ENCODE results near the gene ACOT7.
"Not testable (repeated sequence)": the region's sequence is repeated elsewhere in the genome, so short reads cannot be mapped to it uniquely, and the experiment has no call there.

The ACOT7 gene

DNA sequence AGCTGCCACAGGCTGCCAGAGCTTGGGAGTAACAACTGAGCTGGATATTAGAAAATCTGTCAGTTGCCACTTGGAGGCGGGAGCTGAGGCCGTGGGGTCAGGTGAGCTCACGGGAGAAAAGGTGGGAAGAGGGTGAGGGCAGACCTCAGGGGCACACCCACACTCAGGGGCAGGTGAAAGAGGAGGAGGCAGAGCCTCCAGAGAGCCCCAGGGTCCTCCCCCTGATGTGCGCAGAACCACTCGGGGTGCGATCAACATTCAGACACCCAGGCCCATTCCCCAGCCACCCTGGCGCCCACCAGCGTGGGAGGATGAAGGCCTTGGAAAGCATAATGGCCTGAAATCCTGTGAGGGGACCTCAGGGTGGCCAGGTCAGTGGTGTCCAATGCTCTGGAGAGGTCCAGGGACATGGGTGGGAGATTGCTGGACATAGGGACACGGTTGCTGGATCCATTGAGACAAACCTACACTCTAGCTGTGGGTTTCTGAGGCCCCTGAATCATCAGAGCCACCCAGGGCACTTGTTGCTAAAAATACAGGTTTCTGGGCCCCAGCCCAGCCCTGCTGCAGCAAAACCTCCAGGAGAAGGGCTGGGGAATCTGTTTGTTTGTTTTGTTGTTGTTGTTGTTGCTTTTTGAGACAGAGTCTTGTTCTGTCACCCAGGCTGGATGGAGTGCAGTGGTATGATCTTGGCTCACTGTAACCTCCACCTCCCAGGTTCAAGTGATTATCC, 83.3 kb downstream of the ACOT7 start:
- DNase-seq (ENCODE audit: low read depth), result no peak

GRCh38 chr1:6309564-6309963, 84.0 kb downstream of the ACOT7 start:
- DNase-seq (ENCODE audit: low read depth), result no peak

GRCh38 chr1:6308449-6308848, 85.1 kb downstream of the ACOT7 start:
- DNase-seq (ENCODE audit: low read depth), result no peak

DNA sequence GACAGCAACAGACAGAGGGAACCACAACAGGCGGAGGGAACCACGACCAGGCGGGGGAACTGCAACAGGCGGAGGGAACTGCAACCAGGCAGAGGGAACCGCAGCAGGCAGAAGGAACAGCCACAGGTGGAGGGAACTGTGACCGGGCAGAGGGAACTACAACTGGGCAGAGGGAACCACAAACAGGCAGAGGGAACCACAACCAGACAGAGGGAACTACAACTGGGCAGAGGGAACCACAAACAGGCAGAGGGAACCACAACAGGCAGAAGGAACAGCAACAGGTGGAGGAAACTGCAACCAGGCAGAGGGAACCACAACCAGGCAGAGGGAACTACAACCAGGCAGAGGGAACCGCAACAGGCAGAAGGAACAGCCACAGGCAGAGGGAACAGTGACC, 85.9 kb downstream of the ACOT7 start:
- DNase-seq (ENCODE audit: low read depth), result not testable (repeated sequence)

DNA sequence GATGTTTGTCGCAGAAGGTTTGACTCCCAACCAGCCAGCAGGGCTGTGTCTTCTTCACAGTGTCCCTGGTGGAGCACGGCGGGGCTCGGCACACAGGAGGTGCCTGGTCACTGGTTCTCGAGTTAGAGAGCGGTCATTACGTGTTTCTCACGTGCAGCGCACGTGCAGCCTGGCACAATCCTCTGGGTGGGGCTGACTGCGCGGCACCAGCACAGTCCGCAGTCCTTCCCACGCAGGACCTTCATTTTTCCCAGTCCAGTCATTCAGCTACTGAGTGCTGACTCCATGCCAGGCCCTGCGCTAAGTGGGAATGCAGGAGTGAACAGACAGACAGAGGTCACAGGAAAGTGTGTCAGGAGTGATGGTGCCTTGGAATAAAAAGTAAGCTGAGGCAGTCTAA, 86.5 kb downstream of the ACOT7 start:
- DNase-seq (ENCODE audit: low read depth), result no peak

DNA sequence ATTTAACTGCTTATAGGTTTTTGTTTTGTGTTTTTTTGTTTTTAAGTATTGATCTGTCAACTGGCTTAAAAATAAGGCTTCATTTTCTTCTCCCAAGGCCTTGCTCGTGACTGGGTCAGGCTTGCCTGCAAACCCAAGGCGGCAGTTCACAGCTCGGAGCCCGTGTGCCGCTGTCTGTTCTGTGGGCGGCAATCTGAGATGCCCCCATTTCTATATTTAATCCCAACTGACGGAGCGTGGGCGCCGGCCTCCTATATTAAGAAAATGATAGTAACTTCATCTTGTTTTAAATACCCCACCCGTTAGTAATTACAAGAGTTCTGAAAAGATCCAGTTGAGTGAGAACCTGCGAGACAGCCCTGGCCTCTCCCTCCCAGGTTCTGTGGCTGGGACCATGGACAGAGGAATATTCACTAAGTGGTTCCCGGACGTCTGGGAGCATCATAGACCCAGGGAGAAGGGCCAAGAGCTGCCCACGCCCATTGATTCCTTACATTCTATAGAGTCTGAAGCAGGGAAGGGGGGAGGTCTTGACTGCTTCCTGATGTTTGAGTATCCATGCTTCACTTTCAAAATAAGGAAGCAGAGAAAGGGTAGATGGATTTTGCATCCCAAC, 90.1 kb downstream of the ACOT7 start:
- DNase-seq (ENCODE audit: low read depth), result no peak

DNA sequence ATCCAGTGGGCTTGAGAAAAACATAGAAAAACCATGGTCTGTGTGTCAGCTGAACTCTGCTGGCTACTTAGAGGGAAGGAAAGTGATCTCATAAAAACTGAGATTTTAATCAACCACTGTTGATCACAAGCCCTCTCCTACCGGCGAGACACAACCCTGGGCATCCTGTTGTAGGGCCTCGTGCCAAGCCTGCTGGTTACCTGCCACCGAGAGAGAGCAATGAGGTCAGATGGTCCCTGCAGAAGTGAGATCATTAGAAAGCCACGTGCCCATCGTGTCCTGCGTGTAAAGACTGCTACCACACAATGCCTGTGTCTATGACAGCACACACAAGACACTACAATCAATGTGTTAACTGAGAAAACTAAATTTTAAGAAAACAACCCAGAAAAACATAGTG, 91.0 kb downstream of the ACOT7 start:
- DNase-seq (ENCODE audit: low read depth), result no peak

GRCh38 chr1:6301526-6301925, 92.0 kb downstream of the ACOT7 start:
- DNase-seq (ENCODE audit: low read depth), result no peak

GRCh38 chr1:6300342-6301048, 93.1 kb downstream of the ACOT7 start:
- DNase-seq (ENCODE audit: low read depth), result no peak

DNA sequence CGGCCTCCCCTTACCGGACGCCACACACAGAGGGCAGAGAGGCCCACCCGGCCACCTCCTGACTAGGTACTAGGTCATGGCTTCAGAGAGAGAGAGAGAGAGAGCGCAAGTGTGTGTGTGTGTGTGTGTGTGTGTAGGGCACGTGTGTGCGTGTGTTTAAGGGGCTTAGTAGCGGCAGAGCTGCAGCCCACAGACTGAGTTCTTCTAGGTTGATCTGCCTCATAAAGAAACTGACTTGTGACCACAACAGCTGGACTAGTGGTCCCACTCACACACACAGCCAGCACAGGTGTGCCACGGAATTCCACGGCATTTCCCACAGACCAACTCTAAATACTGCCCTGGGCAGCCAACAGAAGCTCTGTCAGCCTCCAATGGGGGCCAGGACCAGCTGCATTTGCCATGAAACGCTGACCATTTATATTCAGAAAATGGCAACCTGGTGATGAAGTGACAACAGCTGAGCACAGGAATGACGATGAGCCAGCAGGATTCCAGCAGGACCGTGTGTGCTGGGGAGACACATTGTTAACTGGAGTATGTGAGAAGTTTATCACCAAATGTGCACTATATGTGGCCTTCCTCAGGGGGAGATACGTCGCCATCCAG, 93.9 kb downstream of the ACOT7 start:
- DNase-seq (ENCODE audit: low read depth), result no peak

DNA sequence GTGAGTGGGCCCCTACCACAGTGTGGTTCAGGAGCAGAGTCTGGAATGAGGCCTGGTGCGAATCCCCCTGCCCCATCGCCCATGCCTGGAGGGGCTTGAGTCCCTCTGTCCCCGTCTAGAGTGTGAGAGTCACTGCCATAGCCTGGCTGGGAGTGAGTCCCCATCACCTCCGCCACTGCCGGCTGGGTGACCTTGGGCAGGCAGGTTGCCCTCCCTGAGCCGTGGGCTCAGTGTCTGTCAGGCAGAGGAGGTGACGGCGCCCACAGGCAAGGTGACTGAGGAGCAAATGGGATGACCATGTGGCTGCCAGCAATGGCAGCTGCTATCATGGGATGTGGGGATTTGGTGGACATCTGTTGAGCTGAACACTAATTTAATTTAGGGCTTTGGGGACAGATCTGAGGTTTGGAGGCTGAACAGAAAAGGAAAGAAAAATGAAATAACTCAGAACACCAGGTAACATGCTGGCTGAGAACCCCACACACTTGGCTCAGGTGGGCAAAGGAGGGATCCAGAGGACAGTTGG, 94.6 kb downstream of the ACOT7 start:
- DNase-seq (ENCODE audit: low read depth), result no peak

- no peak for DNase-seq (ENCODE audit: low read depth)
Measured at GRCh38 chr1:6298530-6298929, 95.0 kb downstream of the ACOT7 start.

DNA sequence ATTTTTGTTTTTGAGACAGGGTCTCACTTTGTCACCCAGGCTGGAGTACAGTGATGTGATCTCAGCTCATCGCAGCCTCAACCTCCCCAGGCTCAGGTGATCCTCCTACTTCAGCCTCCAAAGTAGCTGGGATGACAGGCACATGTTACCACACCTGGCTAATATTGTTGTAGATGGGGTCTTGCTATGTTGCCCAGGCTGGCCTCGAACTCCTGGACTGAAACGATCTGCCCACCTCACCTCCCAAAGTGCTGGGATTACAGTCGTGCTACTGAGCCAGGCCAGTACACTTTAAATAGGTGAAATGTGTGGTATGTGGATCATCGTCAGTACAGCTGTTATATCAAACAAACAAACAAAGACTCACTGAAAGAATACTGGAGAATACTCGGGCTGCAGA, 97.7 kb downstream of the ACOT7 start:
- no peak for DNase-seq (ENCODE audit: low read depth)

DNA sequence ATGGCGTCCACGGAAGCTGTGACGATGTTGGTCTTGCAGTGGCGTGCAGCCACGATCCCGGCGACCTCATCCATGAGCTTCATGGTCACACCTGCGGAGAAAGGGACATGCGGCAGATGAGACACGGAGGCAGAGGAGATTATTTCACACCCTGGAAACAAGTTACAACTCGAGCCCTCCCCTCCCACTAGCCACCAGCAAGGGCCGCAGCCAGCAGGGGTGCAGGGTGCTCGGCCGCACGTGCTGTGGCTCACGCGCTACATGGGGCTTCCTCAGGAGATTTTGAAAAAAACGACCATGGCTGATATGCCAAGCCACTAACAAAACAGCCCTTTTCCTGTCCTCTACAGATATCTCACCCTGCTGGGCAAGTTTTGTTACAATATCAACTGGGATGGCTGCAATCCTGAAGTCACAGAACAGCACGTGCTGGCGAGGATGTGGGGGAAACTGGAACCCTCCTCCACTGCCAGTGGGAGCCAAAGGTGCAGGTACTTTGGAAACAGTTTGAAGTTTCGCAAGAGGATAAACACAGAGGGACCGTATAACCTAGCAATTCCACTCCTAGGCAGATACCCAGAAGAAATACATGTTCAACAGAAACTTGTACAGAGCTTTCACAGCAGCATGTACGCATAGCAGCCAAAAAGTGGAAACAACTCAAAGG, 98.5 kb downstream of the ACOT7 start:
- DNase-seq (ENCODE audit: low read depth), result no peak

GRCh38 chr1:6294080-6294889, 99.3 kb downstream of the ACOT7 start:
- DNase-seq (ENCODE audit: low read depth), result no peak

GRCh38 chr1:6292102-6292501, 101.5 kb downstream of the ACOT7 start:
- DNase-seq (ENCODE audit: low read depth), result no peak

DNA sequence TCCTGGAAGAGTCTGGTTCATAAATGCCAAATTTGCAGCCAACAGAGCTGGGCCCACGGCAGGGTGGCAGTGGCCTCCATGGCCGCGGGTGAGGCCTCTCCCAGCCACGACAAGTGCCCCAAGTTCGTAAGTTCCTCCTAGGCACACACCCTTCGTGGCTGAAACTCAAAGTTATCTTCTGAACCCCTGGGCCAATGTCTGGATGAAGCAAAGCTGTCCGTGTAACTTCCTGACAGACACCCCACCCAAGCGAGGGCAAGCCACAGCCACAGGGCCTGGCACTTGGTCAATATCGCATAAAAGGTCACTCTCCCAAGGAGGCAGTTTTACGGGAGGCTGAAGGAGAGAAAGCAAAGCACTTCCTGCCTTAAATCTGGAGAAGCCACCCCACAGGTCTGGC, 104.9 kb downstream of the ACOT7 start:
- no peak for DNase-seq (ENCODE audit: low read depth)

DNA sequence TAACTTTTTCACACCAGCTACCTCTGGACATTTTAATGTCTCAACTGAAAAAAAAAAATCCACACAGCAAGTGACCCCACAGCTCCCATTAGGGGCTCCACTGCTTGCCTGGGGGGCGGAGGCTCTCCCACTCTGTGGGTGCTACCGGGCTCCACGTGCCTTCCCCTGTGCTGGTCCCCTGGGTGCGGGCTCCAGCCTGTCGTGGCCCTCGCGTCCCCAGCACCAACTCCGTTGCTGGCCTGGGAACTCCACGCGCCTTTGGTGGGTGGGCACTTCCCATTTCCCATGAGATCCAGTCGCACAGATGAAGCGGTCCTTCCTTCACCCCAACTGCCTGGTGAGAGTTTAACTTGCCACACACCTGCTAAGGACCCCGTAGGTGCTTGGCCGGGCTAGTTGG, 105.5 kb downstream of the ACOT7 start:
- no peak for DNase-seq (ENCODE audit: low read depth)

DNA sequence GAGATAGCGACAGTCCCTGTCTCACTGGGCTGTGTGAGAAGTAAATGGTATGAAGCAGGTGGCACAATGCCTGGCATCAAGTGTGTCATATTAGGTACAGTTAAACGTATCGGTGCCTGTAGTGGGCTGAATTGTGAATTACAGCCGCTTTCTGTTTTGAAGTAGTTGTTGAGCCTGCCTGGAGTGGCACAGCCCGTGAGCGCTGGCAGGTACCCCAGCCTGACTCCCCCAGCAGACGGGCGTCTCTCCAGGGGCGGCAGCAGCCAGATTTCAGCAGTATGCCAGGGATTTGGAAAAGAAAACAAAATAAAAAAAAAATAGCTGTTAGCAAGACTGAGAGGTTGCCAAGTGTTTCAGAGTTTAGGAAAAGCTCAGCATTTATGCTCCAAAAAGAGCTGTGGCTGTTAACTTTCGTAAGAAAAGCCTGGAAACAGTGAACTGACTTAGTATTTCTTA, 106.1 kb downstream of the ACOT7 start:
- DNase-seq (ENCODE audit: low read depth), result peak; percentile 52

- DNase-seq (ENCODE audit: low read depth), result no peak
Measured at GRCh38 chr1:6287029-6287428, 106.5 kb downstream of the ACOT7 start.

GRCh38 chr1:6286266-6286665, 107.3 kb downstream of the ACOT7 start:
- no peak for DNase-seq (ENCODE audit: low read depth)

Measured in stromal cell of bone marrow (primary cell).